SU-DHL-6 (cell line): Measurements from ENCODE around the gene CDK13.

Source experiments
- CTCF ChIP-seq: fragments of 200-600 bp; sonication (generic); IDR thresholded peaks from one replicate; pipeline ENCODE4 v1.5.1; 2017; ENCODE audit warnings: antibody characterized with exemption, mild to moderate bottlenecking, low read length, moderate library complexity; ENCODE audit not compliant: insufficient read depth, poor library complexity, severe bottlenecking
- EZH2phosphoT487 ChIP-seq: fragments of 200-600 bp; sonication (generic), shearing (Covaris generic); conservative IDR thresholded peaks from 2 replicates; pipeline ENCODE4 v1.6.1; 2018; ENCODE audit warnings: mild to moderate bottlenecking, antibody characterized with exemption, low read length, moderate library complexity, mixed read lengths

DNA sequence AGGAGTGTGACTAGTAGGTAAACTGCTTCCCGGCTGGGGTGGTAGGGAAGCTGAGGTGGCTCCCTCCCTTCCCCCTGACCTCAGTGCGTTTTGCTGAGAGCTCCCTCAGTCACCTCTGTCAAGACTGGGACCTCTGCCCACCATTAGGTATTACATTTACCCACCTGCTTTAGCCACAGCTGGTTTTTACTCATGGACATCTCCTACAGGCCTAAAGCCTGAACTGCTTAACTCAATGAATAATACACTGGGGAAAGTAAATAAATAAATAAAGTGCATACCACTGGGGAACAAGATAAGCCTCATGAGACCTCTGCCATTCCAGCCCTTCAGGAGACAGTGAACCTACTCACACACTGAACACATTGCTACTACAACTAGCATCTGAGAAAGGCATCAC is 38.9 kb upstream of the CDK13 start:
- TF ChIP-seq CTCF = no peak
- TF ChIP-seq EZH2phosphoT487 = no peak
